ENCODE data around the gene IL12RB2.

Gene IL12RB2, protein sequence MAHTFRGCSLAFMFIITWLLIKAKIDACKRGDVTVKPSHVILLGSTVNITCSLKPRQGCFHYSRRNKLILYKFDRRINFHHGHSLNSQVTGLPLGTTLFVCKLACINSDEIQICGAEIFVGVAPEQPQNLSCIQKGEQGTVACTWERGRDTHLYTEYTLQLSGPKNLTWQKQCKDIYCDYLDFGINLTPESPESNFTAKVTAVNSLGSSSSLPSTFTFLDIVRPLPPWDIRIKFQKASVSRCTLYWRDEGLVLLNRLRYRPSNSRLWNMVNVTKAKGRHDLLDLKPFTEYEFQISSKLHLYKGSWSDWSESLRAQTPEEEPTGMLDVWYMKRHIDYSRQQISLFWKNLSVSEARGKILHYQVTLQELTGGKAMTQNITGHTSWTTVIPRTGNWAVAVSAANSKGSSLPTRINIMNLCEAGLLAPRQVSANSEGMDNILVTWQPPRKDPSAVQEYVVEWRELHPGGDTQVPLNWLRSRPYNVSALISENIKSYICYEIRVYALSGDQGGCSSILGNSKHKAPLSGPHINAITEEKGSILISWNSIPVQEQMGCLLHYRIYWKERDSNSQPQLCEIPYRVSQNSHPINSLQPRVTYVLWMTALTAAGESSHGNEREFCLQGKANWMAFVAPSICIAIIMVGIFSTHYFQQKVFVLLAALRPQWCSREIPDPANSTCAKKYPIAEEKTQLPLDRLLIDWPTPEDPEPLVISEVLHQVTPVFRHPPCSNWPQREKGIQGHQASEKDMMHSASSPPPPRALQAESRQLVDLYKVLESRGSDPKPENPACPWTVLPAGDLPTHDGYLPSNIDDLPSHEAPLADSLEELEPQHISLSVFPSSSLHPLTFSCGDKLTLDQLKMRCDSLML

DNA sequence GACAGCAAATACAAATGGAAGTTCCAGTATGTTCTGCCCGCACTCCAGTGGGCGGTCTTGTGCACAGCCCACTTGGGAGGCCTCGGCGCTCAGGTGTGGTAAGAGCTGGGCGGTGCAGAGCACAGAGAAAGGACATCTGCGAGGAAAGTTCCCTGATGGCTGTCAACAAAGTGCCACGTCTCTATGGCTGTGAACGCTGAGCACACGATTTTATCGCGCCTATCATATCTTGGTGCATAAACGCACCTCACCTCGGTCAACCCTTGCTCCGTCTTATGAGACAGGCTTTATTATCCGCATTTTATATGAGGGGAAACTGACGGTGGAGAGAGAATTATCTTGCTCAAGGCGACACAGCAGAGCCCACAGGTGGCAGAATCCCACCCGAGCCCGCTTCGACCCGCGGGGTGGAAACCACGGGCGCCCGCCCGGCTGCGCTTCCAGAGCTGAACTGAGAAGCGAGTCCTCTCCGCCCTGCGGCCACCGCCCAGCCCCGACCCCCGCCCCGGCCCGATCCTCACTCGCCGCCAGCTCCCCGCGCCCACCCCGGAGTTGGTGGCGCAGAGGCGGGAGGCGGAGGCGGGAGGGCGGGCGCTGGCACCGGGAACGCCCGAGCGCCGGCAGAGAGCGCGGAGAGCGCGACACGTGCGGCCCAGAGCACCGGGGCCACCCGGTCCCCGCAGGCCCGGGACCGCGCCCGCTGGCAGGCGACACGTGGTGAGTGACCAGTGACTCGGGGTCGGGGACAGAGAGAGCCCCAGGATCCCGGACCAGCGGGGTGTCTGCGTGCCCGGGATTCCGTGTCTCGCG lies at the start of gene IL12RB2:
Gene IL12RB2 (plus strand): TSS at position 623 of the 810 bp plus-strand sequence. CDS start 12,496 bp downstream, outside the sequence.
- peak; percentile 81 for DNase-seq

DNA sequence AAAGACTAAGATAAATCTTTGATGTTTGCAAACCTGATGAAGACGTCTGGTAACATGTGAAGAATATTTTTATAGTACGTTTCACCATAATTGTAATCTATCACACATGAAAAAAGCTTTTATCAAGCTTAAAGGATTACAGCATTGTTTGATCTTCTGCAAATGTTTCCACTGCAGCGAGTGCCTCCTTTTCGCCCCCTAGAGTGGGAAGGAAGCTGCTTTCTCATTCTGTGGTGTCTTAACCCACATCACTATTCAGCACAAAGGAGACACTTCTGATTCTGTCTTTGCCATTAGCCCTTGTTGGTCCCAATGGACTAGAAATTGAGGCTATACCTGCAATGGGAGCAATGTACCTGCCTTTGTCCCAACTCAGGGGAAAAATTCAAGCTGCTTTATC lies 46.0 kb upstream of the IL12RB2 start:
- DNase-seq: no peak

DNA sequence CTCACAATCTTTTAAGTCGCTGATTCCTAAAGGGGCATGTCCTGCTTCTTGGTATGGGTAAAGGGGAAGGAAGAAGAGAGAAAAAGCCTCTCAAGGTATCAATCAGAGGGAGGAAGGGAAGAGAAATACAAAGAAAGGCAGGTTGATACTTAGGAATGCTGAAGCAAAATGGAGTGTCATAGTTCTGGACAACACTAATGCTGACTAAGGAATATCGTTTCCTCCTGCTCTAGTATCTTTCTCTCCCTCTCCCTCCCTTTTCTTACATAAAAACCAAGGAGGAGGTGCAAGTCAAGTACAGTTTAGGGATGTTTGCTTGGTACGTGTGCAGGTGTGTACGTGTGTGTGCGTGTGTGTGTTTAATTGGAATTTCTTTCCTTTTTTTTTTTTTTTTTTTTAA lies 44.9 kb upstream of the IL12RB2 start:
- no peak for DNase-seq

DNA sequence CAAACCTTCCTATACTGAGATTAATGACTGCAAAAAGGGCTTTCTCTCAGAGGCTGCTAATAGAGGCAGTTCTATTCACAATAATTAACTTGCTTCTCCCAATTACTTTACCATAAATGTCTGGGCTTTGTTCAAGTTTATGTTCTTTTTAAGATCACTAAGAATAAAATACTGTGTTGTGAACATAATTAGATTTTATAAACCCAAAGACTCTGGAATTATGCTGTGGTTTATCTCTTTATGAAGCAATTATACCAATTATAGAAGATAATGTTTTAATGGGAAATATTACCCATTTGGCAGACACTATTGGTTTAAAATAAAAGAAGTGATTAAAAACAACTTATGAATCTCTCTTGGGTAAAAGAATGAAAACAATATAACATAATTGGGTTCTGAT lies 43.5 kb upstream of the IL12RB2 start:
- no peak for DNase-seq

DNA sequence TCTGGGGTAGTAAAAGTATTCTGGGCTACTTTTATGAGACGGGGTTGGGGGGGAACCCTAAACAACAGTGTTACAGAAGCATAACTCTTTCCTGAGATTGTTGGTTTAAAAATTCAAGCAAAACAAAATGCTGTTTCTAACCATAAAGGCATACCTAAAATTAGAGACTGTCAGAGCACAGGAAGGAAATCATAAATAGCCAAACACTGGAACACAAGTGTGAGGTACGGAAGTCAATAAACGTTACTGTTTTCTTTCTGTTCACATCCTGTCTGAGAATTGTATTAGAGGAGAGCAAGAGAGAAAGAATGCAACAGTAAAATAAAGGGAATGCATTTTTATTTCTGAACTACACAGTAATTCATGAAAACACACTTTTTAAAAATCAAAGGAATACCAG lies 42.8 kb upstream of the IL12RB2 start:
- no peak for DNase-seq

DNA sequence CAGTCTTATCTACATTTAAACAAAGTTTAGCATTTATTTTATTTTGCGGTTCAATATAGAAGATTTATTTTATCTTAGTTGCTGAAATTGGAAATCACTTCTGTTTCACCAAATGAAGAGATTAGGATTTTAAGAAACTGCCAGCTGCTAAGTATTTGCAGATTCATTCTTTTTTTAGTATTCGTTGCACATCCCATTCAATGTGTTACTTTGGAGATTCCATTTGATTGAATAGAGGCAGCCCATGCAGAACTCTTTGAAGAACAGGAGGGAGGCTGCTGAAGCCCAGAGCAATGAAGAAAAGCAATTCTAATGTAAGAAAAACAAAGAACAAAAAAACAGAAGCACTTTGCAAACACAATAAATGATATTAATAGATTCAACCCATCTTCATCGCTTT lies 38.6 kb upstream of the IL12RB2 start:
- no peak for DNase-seq

DNA sequence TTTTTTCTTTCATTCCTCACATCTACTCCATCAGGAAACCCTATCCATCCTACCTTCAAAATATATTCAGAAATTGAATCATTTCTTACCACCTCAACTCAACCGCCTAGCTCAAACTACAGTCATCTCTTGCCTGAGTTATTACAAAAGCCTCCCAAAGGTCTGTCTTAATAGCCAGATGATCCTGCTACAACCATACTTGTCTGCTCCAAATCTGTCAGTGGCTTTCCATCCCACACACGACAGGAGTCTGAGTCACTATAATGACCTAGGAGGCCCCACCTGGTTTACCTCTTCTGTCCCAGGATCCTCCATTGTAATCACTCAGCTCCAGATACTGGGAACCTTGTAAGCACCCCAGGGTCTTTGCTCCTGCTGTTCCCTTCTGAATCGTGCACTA lies 37.1 kb upstream of the IL12RB2 start:
- no peak for DNase-seq

DNA sequence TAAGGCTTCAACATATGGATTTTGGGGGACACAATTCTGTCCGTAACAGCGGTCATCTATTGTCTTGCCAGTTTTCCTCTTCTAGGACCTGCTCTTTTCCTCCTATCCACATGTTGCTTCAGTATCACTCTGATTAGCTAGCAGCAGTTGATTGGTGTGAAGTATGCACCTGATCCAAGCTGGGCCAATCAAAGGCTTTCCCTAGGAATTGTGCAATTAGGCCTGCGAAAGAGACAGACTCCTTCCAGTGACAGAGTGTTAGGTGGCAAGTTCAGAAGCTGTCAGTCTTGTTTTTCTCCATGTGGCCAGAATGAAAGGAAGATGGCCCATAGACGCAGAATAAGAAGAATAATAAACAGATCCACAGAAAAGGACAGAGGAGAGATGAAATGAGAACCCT lies 34.1 kb upstream of the IL12RB2 start:
- no peak for DNase-seq

DNA sequence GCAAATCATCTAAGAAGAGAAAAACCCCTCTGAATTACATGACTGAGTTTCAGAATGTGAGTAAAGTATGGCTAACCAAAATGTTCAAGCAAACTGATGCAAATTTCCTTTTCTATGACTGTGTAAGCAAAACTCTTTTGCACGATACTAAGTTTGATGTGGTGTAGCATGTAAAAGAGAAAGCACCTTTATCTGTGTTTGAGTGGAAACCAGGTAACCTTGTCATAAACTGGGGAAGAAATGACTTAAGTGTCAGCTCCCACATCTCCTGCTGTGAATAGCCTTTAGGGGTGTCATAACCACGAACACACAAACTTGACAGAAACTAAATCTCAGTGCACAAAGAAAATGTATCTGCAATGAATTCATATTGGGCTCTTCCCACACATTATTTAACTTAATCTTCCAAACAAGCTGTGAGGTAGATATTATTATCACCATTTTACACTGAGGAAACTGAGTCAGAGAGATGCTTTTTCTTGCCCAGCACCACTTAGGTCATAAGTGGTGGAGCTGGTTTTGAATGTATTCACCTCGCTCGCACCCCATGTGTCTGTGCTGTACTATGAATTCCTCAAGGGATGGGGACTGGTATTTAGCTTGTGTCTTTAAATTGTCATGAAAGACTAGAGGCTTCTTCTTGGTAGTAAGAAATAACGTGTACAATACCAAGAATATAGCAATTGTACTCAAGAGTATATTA lies 32.9 kb upstream of the IL12RB2 start:
- DNase-seq: no peak

DNA sequence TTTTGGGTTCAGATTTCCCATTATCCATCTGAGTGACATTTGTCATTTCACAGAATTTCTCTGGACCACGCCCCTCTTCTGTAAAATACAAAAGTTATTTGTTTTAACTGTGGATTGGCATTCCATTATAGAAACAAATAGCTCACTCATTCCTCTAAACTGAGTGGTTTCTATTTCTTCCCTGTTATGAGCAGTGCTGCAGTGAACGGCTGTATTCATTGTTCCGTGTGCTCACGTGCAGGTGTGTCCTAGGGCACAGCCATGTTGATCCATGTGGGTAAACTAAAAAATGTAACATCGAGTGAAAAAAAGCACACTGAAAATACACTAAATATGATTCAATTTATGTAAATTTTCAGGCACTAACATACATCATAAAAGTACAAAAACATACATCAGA lies 27.0 kb upstream of the IL12RB2 start:
- DNase-seq: no peak

DNA sequence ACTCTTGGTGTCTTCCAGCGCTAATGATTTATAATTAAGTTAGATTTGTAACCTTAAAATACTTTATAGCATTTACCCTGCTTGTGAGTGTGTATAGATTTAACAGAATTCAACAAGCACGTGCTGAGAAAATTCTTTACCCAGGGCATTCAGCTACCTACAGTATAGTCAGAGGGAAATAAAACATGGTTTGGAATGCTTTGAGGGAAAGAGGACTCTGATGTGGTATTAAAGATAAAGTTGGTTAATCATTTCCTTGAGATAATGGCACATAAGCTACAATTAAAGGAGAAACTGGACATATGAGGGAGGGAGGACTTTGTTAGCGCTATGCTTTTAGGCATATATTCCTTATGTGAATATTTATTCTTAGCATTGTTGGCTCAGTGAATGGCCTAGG lies 26.4 kb upstream of the IL12RB2 start:
- no peak for DNase-seq

DNA sequence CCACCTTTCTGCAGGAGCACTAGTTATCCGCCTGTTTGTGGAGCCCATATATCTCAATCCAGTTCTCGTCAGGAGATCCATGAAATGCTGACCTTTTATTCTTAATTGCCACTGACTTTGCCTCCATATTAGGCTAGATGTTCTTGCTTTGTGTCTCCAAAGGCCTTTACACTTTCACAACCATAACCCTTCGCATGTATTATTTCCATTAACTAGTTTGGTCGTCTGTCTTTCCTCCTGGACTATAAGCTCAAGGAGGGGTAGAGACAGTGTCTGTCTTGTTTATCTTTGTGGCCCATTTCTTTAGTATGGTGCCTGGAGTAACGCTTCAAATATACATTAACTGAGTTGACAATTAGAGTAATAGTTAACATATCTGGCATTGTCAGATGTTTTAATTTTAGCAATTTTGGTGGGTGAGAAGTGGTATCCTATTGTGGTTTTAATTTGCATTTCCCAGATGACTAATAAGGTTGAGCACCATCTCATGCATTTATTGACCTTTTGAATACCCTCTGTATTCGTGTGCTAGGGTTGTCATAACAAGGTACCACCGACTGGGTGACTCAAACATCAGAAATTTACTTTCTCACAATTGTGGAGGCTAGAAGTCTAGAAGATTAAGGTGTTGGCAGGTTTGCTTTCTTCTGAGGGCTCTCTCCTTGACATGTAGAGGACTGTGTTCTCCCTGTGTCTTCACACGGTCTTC lies 21.7 kb upstream of the IL12RB2 start:
- DNase-seq: no peak

DNA sequence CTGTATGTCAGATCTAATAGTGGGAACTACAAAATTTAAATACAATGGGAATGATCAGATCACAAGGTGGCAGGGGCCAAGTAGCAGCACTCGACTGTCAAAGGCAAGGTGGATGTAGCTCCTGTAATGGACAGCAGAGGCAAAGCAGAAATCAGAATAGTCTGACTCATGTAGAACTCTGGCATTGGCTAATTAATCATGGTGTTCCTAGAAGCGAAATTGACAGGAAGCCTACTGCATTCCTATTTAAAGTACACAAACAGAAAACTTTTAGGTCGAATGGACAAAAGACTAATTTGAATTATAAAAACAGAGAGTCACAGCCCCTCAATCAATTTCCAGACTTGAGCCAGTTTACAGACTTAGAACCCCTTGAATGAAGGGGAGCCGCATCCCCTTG lies 17.4 kb upstream of the IL12RB2 start:
- no peak for DNase-seq

DNA sequence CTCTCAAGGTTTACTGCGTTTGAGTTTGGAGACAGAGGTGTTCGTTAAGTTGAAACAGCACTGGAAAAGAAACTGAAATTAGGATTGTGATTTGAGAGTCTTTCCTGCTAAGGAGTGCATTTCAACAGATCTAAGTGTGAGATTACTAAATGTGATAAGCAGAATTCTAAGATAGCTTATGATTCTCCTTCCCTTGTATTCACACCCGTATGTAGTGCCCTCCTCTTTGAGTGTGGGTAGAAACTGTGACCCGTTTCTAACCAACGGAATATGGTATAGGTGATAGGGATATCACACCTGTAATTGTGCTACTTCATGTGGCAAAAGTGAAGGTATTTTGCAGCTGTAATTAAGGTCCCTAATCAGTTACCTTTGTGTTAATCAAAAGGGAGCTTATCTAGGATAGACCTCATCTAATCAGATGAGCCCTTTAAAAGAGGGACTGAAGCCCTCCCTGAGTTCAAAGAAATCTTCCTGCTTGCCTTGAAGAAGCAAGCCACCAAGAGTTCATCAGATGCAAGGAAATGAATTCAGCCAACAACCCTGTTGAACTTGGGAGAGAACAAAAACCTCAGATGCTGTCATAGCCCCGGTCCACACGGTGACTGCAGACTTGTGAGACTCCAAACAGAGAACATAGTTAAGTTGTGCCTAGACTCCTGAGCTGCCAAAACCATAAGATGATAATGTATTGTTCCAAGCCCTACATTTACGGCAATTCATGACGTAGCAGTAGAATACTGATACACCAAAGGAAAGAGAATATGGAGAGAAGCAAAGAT lies 12.6 kb upstream of the IL12RB2 start:
- DNase-seq: no peak

DNA sequence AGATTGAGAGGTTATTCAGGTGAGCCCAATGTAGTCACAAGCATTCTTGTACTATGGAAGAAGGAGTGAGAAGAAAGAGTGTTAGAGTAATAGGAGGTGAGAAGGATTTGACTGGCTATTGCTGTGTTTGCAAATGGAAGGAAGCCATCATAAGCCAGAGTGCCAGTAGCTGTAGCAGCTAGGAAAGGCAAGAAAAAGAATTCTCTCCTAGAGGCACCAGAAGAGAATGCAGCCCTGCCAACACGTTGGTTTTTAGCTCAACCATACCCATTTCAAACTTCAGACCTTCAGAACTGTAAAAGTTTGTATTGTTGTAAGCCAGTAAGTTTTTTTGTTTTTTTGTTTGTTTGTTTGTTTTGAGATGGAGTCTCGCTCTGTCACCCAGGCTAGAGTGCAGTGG lies 8.9 kb upstream of the IL12RB2 start:
- peak; percentile 29 for DNase-seq

DNA sequence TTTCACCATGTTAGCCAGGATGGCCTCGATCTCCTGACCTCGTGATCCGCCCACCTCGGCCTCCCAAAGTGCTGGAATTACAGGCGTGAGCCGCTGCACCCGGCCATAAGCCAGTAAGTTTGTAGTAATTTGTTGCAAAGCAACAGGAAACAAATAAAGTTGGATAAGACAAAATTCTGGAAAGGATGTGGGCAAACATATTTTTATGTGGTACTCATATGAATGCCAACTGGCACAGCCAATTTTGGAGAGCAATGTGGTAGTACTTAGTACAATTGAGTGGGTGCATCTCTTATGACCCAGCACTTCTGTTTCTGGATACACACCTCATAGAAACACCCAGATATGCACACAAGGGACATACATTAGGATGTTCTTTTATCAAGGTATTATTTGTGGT lies 8.4 kb upstream of the IL12RB2 start:
- no peak for DNase-seq

DNA sequence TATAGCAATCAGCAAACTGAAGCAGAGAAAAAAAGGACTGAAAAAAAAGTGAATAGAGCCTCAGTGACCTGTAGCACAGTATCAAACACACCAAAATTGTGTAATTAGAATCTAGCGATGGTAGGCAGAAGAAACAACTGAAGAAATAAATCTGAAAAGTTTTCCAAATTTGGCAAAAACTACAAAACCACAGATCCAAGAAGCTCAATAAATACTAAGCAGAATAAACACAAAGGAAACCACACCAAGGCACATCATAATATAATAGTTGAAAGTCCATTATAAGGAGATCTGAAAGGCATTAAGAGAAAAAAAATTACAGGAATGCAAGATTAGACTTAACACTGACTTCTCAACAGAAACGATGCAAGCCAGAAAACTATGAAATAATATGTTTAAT lies 7.1 kb upstream of the IL12RB2 start:
- no peak for DNase-seq

DNA sequence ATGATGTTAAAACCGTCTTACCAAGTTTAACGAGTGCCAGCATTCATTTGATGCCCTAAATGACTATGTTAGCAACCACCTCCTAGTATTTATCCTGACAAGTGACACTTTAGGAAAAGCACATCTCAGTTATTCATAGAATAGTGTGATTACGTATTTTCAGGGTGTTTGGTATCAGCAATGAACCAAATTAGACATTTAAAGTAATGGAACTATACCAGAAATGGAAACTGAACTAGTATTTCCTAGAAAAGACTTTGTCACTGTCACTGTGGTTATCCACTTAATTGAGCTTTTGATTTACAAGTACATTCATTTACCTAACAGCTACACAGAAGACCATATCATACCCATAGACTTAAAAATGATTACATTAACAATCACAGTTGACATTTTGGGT lies 3.6 kb upstream of the IL12RB2 start:
- no peak for DNase-seq

DNA sequence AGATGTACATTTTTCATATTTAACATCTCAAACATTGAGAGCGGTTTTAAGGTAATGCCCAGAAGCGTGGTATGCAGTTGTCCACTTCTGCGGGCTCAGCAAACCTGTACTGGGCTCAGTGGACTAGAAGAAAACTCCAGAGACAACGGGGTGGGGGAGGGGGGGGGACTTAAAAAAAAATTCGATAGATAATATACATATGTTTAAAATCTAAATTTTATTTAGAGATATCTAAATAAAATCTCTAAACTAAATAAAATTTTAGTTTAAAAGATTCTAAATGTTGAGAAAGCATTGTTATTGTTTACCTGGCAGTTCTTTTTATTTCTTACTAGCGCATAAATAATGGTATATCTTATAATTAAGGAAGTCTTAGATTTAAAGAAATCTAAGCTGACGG lies 1.1 kb upstream of the IL12RB2 start:
- no peak for DNase-seq

DNA sequence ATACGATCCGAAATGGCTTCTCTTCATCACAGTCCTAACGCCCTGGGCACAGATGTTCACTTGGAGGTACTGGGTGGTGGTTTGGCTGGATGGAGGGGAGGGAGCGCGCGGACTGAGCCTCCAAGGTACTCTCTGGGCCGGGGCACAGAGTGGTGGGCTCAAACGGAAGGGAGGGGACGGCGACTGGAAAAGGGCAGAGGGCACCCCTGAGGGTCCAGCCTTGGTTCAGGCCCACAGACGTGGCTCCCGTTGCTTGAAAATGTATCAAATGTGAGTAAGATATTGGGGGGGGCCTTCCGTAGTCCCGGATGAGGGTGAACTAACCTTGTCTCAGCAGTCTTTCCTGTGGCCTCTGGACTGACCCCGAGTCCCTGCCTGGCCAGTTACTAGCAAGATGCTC lies 463 bp downstream of the IL12RB2 start:
- peak; percentile 31 for DNase-seq

DNA sequence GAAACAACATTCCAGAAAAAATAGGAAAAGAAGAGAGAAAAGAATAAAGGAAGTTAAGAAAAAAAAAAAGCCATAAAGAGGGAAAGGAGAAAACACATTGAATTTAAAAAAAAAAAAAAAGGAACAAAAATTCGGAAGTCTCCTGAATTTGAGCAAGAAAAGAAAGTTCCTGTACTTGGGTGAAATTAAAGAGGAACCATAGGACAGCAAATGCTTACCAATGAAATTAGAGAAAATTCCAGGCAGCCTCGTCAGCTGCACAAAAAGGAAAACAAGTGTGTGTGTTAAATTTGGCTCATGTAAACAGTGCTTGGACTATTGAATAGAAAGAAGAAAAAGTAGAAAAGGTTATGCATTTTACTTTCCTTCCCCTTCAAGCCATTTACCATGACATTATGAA lies 4.9 kb downstream of the IL12RB2 start:
- DNase-seq: no peak

All from DMS53 (cell line).